Gastroesophageal sphincter (tissue), 3 donors: ENCODE results near the gene CCN5.

Experiments used
- CTCF ChIP-seq, 4 experiments: fragments of 200-600 bp in 2 of 4; fragments of 450-650 bp in 2 of 4; sonication (generic) in 1 of 4; IDR thresholded peaks; one replicate each; pipeline ENCODE4 v1.5.1; 2017 to 2019; ENCODE audit warnings: antibody characterized with exemption in 4 of 4, mild to moderate bottlenecking in 2 of 4, moderate library complexity in 2 of 4
- POLR2A ChIP-seq, 2 donors: fragments of 450-650 bp; IDR thresholded peaks; one replicate each; pipeline ENCODE4 v1.6.1; 2017; ENCODE audit warnings: antibody characterized with exemption in 2 of 2, mild to moderate bottlenecking in 2 of 2, moderate library complexity in 1 of 2

GRCh38 chr20:44765701-44766347 is 50.7 kb downstream of the CCN5 start:
- no peak for TF ChIP-seq CTCF (IDR thresholded peaks at IDR 0.05)
- no peak for TF ChIP-seq POLR2A (IDR thresholded peaks at IDR 0.05)
